Mesodermal cell (in vitro differentiated cells): Measurements from ENCODE around the gene ATXN1.

Experiments used
- H3K27ac ChIP-seq: 2 replicates; pipeline ENCODE4 v1.7.0; 2013; ENCODE audit warnings: mild to moderate bottlenecking, low read depth, low read length, moderate library complexity; ENCODE audit not compliant: severe bottlenecking
- H3K36me3 ChIP-seq: 2 replicates; pipeline ENCODE4 v1.7.1; 2013; ENCODE audit warnings: mild to moderate bottlenecking, low read length, moderate library complexity; ENCODE audit not compliant: control insufficient read depth, insufficient read depth
- H3K4me1 ChIP-seq: one replicate; pipeline ENCODE4 v1.7.1; 2013; ENCODE audit warnings: mild to moderate bottlenecking, low read length; ENCODE audit not compliant: insufficient read depth, control insufficient read depth, poor library complexity, severe bottlenecking
- H3K4me3 ChIP-seq: 2 replicates; pipeline ENCODE4 v1.7.0; 2013; ENCODE audit warnings: low read length, control low read depth, mild to moderate bottlenecking; ENCODE audit not compliant: insufficient read depth, poor library complexity, severe bottlenecking; ENCODE audit errors: extremely low read depth
- H3K9me3 ChIP-seq: 2 replicates; pipeline ENCODE4 v1.7.1; 2013; ENCODE audit warnings: mild to moderate bottlenecking, low read length, moderate library complexity; ENCODE audit not compliant: control insufficient read depth
- WGBS, 2 experiments: methylation state at CpG; one replicate each; pipeline ENCODE4 v1.1.5; 2013; ENCODE audit warnings: missing lambda C conversion rate in 2 of 2; ENCODE audit not compliant: insufficient coverage in 2 of 2; 5-methylcytosine and 5-hydroxymethylcytosine counted together

The ATXN1 gene

DNA sequence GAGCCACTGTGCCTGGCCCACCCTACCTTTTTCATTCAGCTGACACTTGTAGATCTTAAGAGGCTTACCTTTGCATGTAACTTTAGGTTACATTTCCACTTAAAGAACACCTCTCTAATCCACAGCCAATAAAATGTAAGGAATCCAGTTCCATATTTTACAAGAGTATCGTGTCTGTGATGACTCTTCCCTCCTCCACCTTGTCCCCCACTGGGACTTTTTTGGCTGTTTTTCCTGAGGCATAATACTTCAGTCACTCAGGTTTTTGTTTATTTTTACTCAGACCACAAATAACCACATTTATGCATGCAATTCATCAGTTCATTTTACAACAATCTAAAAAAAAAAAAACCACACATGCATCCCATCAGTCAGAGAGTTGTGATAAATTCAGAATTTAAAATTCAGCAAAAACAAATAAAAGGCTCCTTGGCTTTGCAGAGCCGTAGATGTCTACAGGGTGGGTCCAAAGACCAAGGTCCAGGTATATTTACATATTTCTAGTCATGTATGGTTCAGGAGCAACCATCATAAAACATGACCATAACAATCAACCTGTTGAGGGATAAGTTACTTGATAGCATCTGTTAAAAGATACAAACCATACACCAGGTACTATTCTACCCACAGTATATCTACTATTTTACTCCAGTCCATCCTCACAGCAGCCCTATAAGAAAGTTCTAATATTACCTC lies 9.9 kb downstream of the ATXN1 start:
- Histone ChIP-seq H3K4me3 (no peak overlapping the region), H3K27ac (no peak overlapping the region), H3K9me3 (no peaks in the 10 kb centered on the region), H3K4me1 (peaks cover 29% of the 10 kb centered on the region), H3K36me3 (peaks cover 48% of the 10 kb centered on the region)
- 92 to 100% methylated on average over 1 of the region's 2 CpGs for WGBS, 2 experiments

DNA sequence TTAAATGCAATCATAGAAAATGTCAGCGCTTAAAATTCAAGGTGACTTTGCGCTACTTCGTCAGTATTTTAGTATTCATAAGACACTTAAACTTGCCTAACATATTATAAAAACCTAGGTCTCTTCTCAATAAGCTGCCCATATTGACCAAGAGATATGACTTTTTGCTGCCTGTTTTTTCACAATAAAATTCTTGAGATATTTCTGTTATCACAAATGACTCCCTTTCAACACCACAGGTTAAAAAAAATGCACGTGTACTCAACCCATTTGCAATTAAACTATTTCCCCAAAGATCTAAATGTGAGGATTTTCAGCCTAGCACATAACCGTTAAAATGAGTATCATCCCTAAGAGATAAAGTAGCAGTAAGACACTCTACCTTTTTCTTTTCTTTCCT lies 10.7 kb downstream of the ATXN1 start:
- peaks cover 51% of the 10 kb centered on the region for H3K36me3 ChIP-seq
- peaks cover 29% of the 10 kb centered on the region for H3K4me1 ChIP-seq
- no peaks in the 10 kb centered on the region for H3K9me3 ChIP-seq
- no peak overlapping the region for H3K4me3 ChIP-seq
- no peak overlapping the region for H3K27ac ChIP-seq
- WGBS, 2 experiments = 100% methylated on average over 2 to 4 of the region's 5 CpGs

DNA sequence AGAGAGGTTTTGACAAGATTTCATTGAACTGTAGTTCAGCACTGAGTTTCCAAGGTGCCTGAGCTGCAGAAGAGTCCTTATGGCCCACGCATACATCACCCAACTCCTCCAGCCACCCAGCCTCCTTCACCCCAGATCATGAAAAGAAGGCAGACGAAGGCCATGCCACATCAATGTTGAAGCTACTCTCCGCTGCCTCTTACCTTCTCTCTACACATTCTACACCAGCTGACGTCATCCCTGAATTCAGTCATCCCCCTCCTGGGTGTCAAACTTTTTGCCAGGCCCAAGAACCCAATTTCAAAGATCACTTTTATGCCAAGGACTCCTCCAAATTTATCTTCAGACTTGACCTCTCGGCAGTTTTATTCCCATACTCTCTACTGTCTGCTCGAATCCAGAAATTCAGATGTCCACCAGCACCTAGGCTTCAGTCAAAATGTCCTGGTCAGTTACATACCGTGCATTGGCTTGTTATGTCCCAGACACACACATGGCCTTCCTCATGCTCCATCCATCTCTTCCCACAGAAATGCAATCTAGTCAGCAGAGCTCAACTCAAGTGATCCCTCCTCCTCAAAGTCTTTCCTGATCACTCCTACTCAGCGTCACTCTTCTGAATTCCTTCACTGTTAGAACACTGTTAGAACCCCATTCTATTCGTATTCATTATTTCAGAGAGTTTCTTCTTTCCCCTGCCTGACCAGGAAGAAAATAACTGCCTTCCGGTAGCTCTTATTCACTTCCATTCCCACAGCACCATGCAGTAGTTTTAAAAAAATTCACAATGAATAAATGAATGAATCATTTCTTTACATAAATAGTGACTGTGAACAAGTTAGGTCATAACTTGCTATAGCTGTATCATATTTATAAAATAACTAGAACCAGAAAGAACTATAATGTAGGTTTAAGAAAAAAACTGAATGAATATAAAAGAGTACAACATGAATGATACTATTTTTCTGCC lies 11.5 kb downstream of the ATXN1 start:
- WGBS, 2 experiments = 88 to 95% methylated on average over 7 to 9 of the region's 10 CpGs
- no peaks in the 10 kb centered on the region for H3K9me3 ChIP-seq
- H3K27ac ChIP-seq = no peak overlapping the region
- peaks cover 29% of the 10 kb centered on the region for H3K4me1 ChIP-seq
- no peak overlapping the region for H3K4me3 ChIP-seq
- peaks cover 51% of the 10 kb centered on the region for H3K36me3 ChIP-seq

DNA sequence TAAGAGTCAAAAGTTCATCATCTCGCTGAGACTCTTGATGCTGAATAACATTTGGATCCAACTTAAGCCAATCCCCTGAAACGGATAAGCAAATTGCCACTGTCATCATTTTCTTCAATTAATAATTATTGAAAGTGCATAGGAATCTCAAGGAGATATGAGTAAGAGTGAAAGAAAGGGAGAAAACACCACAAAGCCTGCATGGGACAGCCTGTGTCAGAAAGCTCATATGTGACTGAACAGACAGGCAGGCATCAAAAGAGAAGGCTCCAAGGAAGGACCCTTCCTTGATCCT lies 13.3 kb downstream of the ATXN1 start:
- Histone ChIP-seq H3K27ac (no peak overlapping the region), H3K4me1 (peaks cover 25% of the 10 kb centered on the region), H3K4me3 (no peak overlapping the region), H3K9me3 (no peaks in the 10 kb centered on the region), H3K36me3 (peaks cover 61% of the 10 kb centered on the region)
- 100% methylated on average over 1 of the region's 2 CpGs; no CpG with 5 or more reads in 1 of the 2 experiments for WGBS, 2 experiments

DNA sequence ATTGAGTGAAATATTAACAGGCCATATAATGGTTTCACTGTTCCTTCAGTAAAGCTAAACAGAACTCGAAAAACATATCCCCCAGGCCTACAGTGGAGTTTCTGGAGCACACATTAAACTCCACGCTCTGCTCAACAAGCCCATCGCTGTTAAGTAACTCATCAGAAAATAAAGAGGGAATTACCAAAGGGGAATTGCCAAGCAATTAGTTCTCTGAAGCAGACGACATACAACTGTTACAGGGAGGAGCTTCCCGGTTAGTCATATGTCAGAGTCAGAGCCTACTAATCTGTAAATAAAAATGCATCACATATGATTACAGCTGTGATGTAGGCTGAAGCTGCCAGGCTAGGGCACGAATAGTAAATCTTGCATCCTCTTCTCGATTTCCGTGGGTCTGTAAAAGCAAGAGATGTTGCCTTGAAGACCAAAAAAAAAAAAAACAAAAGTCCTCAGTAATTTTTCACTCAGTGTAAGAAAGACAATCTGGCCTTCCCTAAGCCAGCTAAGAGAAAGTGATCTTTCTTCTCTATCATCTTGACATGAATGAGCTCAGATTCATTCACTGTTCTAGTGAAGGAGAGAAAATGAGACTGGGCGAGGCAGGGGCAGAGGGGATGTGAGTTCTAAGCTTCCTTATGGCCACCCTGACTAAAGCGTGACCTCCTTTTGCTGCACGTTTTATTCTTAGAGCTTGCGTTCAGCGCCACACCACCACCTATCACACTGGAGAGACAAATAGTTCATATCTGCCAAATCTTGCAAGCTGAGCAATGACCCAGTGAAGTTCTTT lies 13.8 kb downstream of the ATXN1 start:
- Histone ChIP-seq H3K4me3 (no peak overlapping the region), H3K27ac (no peak overlapping the region), H3K9me3 (no peaks in the 10 kb centered on the region), H3K4me1 (peaks cover 26% of the 10 kb centered on the region), H3K36me3 (peaks cover 65% of the 10 kb centered on the region)
- 87 to 93% methylated on average over 10 to 12 of the region's 13 CpGs for WGBS, 2 experiments

DNA sequence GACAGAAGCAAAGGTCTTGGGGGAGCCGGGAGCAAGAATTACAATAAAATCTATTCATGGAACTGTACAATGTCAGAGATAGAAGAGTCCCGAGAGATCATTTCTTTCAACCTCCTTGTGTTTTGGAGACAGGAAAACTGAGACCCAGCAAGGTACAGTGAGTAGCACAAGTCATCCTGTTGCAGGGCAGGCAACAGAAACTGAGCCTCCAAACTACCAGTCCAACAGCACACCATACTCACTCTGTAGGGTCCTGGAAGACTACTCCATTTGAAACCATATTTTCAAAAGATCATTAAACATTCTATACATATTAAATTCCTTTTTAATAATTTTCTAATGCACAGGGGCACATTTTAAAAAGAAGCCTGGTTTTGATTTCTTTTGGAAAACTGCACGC lies 14.4 kb downstream of the ATXN1 start:
- H3K36me3 ChIP-seq = peaks cover 63% of the 10 kb centered on the region
- H3K9me3 ChIP-seq = no peaks in the 10 kb centered on the region
- WGBS, 2 experiments = 100% methylated on average over 1 of the region's 3 CpGs; no CpG with 5 or more reads in 1 of the 2 experiments
- no peak overlapping the region for H3K27ac ChIP-seq
- no peak overlapping the region for H3K4me3 ChIP-seq
- H3K4me1 ChIP-seq = peaks cover 27% of the 10 kb centered on the region

DNA sequence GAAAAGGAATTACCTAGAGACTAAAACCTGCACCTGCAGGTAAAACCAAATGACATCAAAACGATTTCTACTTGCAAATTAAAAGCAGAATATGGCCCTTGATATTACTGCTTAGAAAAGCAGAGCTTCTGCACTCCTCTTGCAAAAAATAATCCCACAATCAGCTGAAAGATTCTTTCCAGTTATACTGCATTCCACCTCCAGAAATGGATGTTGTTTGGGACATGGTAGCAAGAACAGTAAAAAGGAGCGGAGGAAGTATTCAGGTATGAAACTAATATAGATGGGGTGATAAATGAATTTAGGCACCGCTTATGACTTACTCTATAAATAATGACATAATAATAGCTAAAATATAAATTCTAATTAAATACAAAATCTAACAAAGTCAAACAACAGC lies 14.9 kb downstream of the ATXN1 start:
- 88% methylated on average over 1 of the region's 3 CpGs; no CpG with 5 or more reads in 1 of the 2 experiments for WGBS, 2 experiments
- Histone ChIP-seq H3K4me1 (peaks cover 29% of the 10 kb centered on the region), H3K36me3 (peaks cover 58% of the 10 kb centered on the region), H3K9me3 (no peaks in the 10 kb centered on the region), H3K27ac (no peak overlapping the region), H3K4me3 (no peak overlapping the region)

DNA sequence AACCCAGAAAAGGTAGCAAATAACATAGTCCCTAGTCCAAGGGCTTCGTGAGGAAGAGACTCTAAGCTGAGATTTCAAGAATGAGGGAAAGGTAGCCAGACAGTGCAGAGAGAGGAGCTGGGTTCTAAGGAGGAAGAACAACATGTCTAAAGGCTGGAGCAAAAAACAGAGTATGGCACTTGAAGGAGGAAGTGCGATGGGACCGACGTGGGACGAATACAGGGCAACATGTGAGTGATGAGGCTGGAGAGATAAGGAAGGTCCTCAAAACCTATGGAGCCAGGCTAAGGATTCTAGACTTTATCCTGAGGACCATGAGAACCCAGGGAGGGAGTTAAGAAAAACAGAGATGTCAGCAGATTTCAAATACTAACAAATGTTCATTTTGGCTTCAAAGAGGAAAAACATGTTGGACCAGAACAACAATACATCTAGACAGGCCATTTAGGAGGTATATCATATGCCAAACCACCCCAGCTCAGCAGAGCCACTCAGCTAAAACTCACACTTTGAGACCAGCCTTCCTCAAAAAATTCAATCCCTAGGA lies 17.5 kb downstream of the ATXN1 start:
- Histone ChIP-seq H3K27ac (no peak overlapping the region), H3K36me3 (peaks cover 46% of the 10 kb centered on the region), H3K9me3 (no peaks in the 10 kb centered on the region), H3K4me1 (peaks cover 51% of the 10 kb centered on the region), H3K4me3 (no peak overlapping the region)
- WGBS, 2 experiments = 92 to 96% methylated on average over 5 of the region's 5 CpGs

DNA sequence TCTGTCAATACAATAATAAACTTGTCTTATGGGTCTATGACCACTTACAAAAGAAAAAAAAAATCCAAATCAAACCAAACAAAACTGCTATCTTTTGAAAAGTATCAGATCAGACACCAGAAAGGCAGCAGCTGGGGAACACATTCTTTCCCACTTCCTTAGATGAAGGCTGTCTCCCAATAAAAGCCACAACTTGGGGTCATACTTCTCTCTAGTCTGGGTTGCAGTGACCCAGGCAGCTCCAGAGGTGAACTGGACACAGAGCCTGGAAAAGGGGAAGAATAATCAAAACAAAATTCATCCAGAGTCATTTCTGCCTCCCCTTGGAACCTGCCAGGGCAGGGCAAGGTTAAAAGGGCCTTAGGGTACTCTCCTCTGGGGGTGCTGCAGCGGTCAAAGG lies 19.1 kb downstream of the ATXN1 start:
- H3K27ac ChIP-seq = peak overlapping the region; percentile 89
- no peak overlapping the region for H3K4me3 ChIP-seq
- H3K9me3 ChIP-seq = no peaks in the 10 kb centered on the region
- 89 to 100% methylated on average over 1 of the region's 1 CpG for WGBS, 2 experiments
- peaks cover 42% of the 10 kb centered on the region for H3K36me3 ChIP-seq
- H3K4me1 ChIP-seq = peaks cover 58% of the 10 kb centered on the region
